GM19351 (cell line): ENCODE measurements around the gene SOX9.

Experiments
- ATAC-seq: cut with Tn5 transposase; IDR thresholded peaks from one replicate; pipeline ENCODE4 v1.9.1; 2021; ENCODE audit warnings: mild to moderate bottlenecking, moderate library complexity; ENCODE audit not compliant: unreplicated experiment

SOX9 gene

DNA sequence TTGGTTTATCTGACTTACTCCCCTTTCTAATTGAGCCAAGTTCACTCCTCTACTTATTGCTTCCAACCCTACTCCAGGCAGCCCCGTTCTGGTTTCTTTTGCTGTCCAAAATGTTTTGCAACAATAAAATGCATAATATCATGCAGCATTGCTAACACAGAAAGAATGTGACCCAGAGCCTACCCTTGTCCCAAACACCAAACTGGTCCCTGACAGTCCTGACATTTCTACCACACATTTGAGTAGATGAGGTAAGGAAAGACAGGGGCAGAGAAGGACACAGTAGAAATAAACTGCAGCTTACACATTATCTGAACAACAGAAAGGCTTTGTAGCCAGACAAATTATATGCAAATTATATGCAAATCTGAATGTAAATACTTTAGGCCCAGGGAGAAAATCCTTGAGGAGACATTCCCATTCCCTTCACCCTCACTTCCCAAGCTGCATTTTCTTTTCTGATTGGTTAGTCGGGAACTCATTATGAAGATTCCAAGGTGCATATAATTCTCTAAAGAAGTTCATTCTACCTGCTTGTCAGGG, 31.6 kb downstream of the SOX9 start:
- ATAC-seq: no peak

GRCh38 chr17:72158895-72159885, 38.4 kb downstream of the SOX9 start:
- no peak for ATAC-seq

DNA sequence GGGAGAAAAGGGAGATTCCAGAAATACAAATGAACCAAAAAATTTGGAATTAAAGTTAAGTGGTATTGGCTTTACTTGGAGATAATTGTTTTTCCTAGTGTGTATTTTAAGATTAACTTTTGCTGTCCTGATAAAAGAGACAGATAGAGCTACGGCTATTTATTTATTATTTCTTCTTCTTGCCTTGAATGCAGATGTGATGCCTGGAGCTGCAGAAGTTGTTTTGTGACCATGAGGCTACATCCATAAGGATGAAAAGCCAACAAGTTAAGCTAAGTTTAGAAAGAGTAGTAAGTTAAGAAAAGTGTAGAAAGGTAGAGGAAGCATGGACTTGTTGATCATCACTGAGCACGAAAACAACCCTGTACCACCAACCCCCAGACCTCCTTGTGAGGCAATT, 41.7 kb downstream of the SOX9 start:
- no peak for ATAC-seq

- ATAC-seq: no peak
Observed at GRCh38 chr17:72163474-72163873, 42.7 kb downstream of the SOX9 start.

GRCh38 chr17:72164158-72164739, 43.4 kb downstream of the SOX9 start:
- ATAC-seq: no peak

GRCh38 chr17:72165192-72165866, 44.5 kb downstream of the SOX9 start:
- ATAC-seq: no peak

DNA sequence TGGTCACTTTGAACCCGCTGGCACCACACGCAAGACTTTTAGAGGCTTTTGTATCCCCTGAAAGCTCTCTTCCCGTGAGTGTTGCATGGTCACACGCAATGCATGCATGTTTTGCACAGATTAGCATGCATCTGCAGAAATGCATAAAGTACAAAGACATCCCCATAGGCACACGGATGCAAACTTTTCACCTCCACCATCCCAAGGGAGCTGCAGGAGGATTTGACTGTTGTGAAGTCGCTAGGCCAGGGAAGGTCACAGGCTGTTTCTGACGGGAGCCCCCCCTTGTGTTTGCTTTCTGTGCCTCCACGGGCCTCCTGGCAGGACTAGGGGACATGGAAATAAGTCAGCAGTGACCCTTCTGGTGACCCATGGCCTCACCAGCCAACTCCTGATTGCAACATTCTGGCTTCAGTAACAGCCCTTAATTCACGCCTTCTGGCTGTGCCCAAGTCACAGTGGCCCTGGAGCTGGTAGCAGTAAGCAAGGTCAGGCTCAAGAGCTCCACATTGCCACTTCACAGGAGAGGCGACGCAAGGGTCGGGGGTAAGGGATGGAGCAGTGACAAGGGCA, 45.1 kb downstream of the SOX9 start:
- ATAC-seq: no peak

- ATAC-seq: no peak
Observed at GRCh38 chr17:72167593-72167992, 46.8 kb downstream of the SOX9 start.

GRCh38 chr17:72169823-72170222, 49.0 kb downstream of the SOX9 start:
- peak; percentile 53 for ATAC-seq

DNA sequence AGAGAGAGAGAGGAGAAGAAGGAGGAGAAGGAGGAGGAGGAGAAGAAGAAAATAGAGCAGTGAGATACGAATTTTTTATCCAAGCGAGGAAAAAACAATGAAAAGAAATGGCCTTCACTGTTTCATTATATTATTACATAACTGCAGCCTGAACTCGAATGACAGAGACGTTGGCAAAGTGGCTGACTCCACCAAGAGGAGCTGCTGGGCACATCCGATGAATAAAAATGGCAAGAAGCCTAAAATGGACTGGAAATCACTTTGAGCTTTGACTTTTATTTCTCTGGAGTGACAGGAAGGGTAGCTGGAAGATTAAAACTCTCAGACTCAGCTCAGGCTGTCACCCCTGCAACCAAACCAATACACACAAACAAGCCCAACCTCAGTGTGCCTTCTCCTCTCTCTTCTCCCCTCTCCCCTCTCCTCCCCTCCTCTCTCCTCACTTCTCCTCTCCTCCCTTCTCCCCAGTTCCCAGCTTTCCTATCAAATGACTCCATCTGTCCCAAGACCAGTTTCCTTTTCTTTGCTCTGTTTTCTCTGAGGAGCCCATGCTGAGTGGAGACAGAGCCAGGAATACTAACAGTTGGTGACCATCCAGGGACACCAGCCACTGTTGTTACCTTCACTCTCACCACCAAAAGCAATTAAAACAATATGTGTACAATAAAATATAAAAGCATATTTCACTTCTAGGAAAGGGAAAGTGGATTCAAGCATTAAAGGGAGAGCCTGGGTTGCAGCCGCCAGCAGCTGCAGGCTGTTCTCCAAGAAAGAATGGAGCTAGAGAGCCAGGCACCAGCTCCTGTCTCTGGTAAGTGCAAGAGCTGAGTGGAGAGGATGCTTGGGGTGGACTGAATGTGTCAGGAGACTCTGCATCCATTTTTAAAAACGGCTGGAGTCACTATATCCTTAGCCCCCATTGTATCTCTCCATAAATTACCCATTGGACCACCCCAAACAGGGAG, 51.2 kb downstream of the SOX9 start:
- ATAC-seq: no peak

DNA sequence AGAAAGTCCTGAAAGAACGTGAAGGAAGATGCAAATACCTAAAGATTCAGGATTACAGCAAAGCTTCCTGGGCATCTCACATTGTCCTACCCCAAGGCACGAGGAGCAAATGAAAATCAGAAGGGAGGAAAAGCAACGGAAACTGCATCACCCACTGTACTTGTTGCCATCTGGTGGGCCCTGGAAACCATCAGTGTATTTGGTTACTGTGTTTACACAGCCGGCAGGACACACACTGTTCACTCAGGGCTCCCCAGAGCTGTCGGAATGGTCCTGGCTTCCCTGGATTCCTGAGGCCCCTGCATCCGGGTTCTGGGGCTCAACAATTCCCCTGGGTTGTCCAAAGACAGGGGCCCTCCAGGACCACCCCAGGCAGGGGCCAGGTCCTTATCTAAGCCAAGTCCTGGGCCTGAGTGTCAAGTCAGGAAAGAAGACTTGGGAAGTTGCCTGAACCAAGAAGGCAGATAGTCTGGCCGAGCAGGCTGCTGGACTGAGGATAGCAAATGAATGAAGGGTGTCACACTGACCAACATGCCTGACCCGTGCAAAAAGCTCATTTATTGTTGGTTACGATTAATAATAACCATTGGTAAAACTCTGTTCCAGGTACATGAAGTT, 52.8 kb downstream of the SOX9 start:
- no peak for ATAC-seq

DNA sequence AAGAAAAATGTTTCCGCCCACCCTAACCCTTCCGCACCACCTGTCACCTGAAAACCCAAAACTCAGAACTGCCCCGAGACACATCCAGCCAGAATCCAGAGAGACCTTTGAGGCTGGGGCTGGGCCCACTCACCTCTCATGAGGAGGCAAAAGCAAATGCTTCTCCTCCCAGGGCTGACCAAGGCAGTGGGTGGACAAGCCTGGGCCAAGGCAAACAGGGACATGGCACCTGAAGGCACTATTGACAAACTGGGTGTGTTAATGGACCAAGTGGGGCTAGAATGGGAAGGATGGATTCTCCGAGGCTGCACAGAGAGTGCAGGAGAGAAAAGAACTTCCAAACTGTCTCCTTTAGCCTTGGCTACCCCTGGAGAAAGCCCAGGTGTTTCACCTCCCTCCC, 54.4 kb downstream of the SOX9 start:
- no peak for ATAC-seq
